Prostate gland (tissue), 2 donors: ENCODE data around the gene CCDC85B.

Experiments used
- POLR2A ChIP-seq: fragments of 450-650 bp; IDR thresholded peaks from one replicate; pipeline ENCODE4 v1.6.1; 2016; ENCODE audit warnings: antibody characterized with exemption, mild to moderate bottlenecking
- TF ChIP-seq, protein P1 (sequence below), 4 experiments: fragments of 200-600 bp in 2 of 4; fragments of 450-650 bp in 2 of 4; sonication (generic) in 2 of 4; IDR thresholded peaks; 1 replicate in 3 of 4; 2 replicates in 1 of 4; pipeline ENCODE4 v1.5.1; 2016 to 2019; ENCODE audit warnings: antibody characterized with exemption in 4 of 4, mild to moderate bottlenecking in 2 of 4, moderate library complexity in 2 of 4

GRCh38 chr11:65849366-65849765, 41.1 kb upstream of the CCDC85B start:
- TF ChIP-seq, protein P1, sequence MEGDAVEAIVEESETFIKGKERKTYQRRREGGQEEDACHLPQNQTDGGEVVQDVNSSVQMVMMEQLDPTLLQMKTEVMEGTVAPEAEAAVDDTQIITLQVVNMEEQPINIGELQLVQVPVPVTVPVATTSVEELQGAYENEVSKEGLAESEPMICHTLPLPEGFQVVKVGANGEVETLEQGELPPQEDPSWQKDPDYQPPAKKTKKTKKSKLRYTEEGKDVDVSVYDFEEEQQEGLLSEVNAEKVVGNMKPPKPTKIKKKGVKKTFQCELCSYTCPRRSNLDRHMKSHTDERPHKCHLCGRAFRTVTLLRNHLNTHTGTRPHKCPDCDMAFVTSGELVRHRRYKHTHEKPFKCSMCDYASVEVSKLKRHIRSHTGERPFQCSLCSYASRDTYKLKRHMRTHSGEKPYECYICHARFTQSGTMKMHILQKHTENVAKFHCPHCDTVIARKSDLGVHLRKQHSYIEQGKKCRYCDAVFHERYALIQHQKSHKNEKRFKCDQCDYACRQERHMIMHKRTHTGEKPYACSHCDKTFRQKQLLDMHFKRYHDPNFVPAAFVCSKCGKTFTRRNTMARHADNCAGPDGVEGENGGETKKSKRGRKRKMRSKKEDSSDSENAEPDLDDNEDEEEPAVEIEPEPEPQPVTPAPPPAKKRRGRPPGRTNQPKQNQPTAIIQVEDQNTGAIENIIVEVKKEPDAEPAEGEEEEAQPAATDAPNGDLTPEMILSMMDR (IDR thresholded peaks at IDR 0.05) = no peak
- TF ChIP-seq POLR2A = no peak
